Measurements from ENCODE around the gene PTPRN2.

- TF ChIP-seq POLR2A (IDR thresholded peaks at IDR 0.05; ENCODE audit: extremely low read depth, insufficient read length) (no peak), CTCF (IDR thresholded peaks at IDR 0.05; ENCODE audit: low read depth, low read length) (no peak), MYC (IDR thresholded peaks at IDR 0.05; ENCODE audit: low read depth, low read length) (no peak), MAX (IDR thresholded peaks at IDR 0.05; ENCODE audit: low read depth, low read length) (no peak)
These were observed 163.1 kb downstream of the PTPRN2 start for GRCh38 chr7:158424531-158424930.
